ENCODE data around the gene PIGN. TPM values are rescaled to one million over a fixed set of nuclear protein-coding genes. Genes with fewer than 3 reads are reported as not detected.
"Not testable (repeated sequence)": the region's sequence is repeated elsewhere in the genome, so short reads cannot be mapped to it uniquely, and the experiment has no call there.

Gene PIGN
- total RNA-seq, 1 experiment from 2014 or later = 29.5 TPM

DNA sequence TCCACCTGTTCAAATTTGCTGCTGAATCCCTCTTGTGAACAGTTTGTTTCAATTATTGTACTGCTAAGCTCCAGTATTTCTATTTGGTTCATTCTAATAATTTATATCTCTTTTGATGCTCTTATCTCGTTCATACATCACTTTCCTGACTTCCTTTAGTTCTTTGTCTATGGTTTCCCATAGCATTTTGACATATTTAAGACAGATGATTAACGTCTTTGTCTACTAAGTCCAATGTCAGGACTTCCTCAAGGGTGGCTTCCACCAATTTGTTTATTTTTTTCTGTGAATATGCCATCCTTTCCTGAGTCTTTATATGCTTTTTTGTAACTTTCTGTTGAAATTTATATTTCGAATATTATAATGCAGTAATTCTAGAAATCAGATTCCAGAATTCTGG lies 9.6 kb downstream of the PIGN start:
- H3K36me3 Mint-ChIP-seq (ENCODE audit: insufficient read depth, unreplicated experiment) = no peaks in the 10 kb centered on the region
- TF ChIP-seq, protein P1, sequence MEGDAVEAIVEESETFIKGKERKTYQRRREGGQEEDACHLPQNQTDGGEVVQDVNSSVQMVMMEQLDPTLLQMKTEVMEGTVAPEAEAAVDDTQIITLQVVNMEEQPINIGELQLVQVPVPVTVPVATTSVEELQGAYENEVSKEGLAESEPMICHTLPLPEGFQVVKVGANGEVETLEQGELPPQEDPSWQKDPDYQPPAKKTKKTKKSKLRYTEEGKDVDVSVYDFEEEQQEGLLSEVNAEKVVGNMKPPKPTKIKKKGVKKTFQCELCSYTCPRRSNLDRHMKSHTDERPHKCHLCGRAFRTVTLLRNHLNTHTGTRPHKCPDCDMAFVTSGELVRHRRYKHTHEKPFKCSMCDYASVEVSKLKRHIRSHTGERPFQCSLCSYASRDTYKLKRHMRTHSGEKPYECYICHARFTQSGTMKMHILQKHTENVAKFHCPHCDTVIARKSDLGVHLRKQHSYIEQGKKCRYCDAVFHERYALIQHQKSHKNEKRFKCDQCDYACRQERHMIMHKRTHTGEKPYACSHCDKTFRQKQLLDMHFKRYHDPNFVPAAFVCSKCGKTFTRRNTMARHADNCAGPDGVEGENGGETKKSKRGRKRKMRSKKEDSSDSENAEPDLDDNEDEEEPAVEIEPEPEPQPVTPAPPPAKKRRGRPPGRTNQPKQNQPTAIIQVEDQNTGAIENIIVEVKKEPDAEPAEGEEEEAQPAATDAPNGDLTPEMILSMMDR (IDR thresholded peaks at IDR 0.05; ENCODE audit: unreplicated experiment) = no peak
- H3K27ac Mint-ChIP-seq (ENCODE audit: low read depth, unreplicated experiment) = no peak overlapping the region
- H3K4me3 Mint-ChIP-seq (ENCODE audit: unreplicated experiment) = no peak overlapping the region
- H3K4me1 Mint-ChIP-seq (ENCODE audit: insufficient read depth, unreplicated experiment) = peaks cover 6% of the 10 kb centered on the region
- ChIA-PET CTCF (interaction anchor here (0.5 to 0.7 kb wide), 6 partner anchors 23 to 788 kb away, joined by 3 to 5 read pairs (median 4); no protein-coding TSS in a partner anchor), POLR2A (interaction anchor here (0.6 kb wide), 1 partner anchor 9 kb away, joined by 3 read pairs; no protein-coding TSS in a partner anchor)
- BruUV-seq (replicated peaks) = no TSS peak
- DNase-seq (ENCODE audit: unreplicated experiment) = no peak
- no peaks in the 10 kb centered on the region for H3K27me3 Mint-ChIP-seq (ENCODE audit: insufficient read depth, unreplicated experiment)
- H3K9me3 Mint-ChIP-seq (ENCODE audit: unreplicated experiment) = no peaks in the 10 kb centered on the region
- intact Hi-C loops (cut with micrococcal nuclease) = no loop called here

DNA sequence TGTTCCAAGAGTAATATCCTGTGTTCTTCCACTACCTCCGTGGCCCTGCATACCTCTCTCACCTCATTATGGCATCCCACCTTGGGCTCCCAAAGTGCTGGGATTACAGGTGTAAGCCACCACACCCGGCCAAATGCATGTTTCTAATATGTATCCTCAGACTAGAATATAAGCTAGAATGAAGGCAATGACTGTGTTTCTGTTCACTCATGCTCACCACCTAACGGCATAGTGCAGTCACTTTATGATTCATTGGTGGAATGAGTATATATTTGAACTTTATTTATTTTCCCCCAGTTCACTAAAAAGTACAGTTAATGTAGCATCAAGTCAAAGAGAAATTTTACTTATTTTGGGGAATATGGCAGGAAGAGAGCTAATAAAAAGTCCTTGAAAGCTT lies 11.3 kb downstream of the PIGN start:
- TF ChIP-seq, protein P1 (IDR thresholded peaks at IDR 0.05; ENCODE audit: unreplicated experiment) = no peak
- POLR2A ChIA-PET = interaction anchor here (1.1 kb wide), 1 partner anchor 12 kb away, joined by 5 read pairs; the partner anchor contains the start of genes PIGN and RELCH
- no peaks in the 10 kb centered on the region for H3K9me3 Mint-ChIP-seq (ENCODE audit: unreplicated experiment)
- no TSS peak for BruUV-seq (replicated peaks)
- intact Hi-C loops (cut with micrococcal nuclease) = no loop called here
- H3K27me3 Mint-ChIP-seq (ENCODE audit: insufficient read depth, unreplicated experiment) = no peaks in the 10 kb centered on the region
- CTCF ChIA-PET = interaction anchor here (0.6 to 2.3 kb wide), 4 partner anchors 8 to 272 kb away, joined by 3 to 12 read pairs (median 6); no protein-coding TSS in a partner anchor
- DNase-seq (ENCODE audit: unreplicated experiment) = no peak
- H3K27ac Mint-ChIP-seq (ENCODE audit: low read depth, unreplicated experiment) = no peak overlapping the region
- peaks cover 6% of the 10 kb centered on the region for H3K4me1 Mint-ChIP-seq (ENCODE audit: insufficient read depth, unreplicated experiment)
- H3K4me3 Mint-ChIP-seq (ENCODE audit: unreplicated experiment) = no peak overlapping the region
- H3K36me3 Mint-ChIP-seq (ENCODE audit: insufficient read depth, unreplicated experiment) = no peaks in the 10 kb centered on the region

DNA sequence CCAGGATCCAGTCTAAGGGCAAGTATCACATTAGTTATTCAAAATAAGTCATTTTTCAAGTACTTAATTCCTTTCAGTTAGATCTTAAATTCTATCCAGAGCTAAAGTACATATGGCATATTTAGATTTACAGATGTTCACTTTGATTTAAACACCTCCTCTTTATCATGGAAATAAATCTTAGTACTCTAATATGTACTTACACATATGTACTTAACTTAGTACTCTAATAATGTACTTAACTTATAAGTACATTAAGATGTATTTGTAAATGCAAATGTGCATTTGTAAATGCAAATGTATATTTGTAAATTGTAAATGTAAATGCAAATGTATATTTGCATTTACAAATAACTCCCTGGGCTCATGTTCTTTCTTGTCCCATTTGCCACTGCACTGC lies 14.6 kb downstream of the PIGN start:
- H3K27me3 Mint-ChIP-seq (ENCODE audit: insufficient read depth, unreplicated experiment) = no peaks in the 10 kb centered on the region
- H3K9me3 Mint-ChIP-seq (ENCODE audit: unreplicated experiment) = no peaks in the 10 kb centered on the region
- TF ChIP-seq, protein P1 (IDR thresholded peaks at IDR 0.05; ENCODE audit: unreplicated experiment) = no peak
- CTCF ChIA-PET = no interaction called here
- POLR2A ChIA-PET = no interaction called here
- BruUV-seq (replicated peaks) = no TSS peak
- no peak overlapping the region for H3K4me3 Mint-ChIP-seq (ENCODE audit: unreplicated experiment)
- H3K27ac Mint-ChIP-seq (ENCODE audit: low read depth, unreplicated experiment) = no peak overlapping the region
- intact Hi-C loops (cut with micrococcal nuclease) = no loop called here
- DNase-seq (ENCODE audit: unreplicated experiment) = no peak
- H3K4me1 Mint-ChIP-seq (ENCODE audit: insufficient read depth, unreplicated experiment) = peaks cover 12% of the 10 kb centered on the region
- H3K36me3 Mint-ChIP-seq (ENCODE audit: insufficient read depth, unreplicated experiment) = no peaks in the 10 kb centered on the region

DNA sequence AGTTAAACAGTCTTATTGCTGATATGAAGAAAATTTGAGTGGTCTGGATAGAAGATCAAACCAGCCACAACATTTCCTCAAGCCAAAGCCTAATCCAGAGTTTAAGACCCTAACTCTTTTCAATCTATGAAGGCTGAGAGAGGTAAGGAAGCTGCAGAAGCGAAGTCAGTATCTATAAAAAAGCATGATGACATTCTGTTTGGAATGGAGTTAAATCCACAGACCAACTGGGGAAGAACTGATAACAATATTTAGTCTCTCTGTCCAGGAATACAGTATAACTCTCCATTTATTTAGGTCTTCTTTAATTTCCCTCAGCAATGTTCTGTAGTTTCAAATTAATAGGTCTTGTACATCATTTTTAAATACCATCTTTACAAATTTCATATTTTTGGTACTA lies 16.0 kb downstream of the PIGN start:
- no peak for DNase-seq (ENCODE audit: unreplicated experiment)
- CTCF ChIA-PET = interaction anchor here (0.6 kb wide), 1 partner anchor 592 kb away, joined by 3 read pairs; no protein-coding TSS in a partner anchor
- Mint-ChIP-seq H3K36me3 (ENCODE audit: insufficient read depth, unreplicated experiment) (no peaks in the 10 kb centered on the region), H3K4me1 (ENCODE audit: insufficient read depth, unreplicated experiment) (peaks cover 15% of the 10 kb centered on the region), H3K9me3 (ENCODE audit: unreplicated experiment) (no peaks in the 10 kb centered on the region), H3K27ac (ENCODE audit: low read depth, unreplicated experiment) (no peak overlapping the region), H3K27me3 (ENCODE audit: insufficient read depth, unreplicated experiment) (no peaks in the 10 kb centered on the region), H3K4me3 (ENCODE audit: unreplicated experiment) (no peak overlapping the region)
- BruUV-seq (replicated peaks) = no TSS peak
- TF ChIP-seq, protein P1 (IDR thresholded peaks at IDR 0.05; ENCODE audit: unreplicated experiment) = no peak
- POLR2A ChIA-PET = interaction anchor here (0.7 kb wide), 1 partner anchor 13 kb away, joined by 3 read pairs; no protein-coding TSS in a partner anchor
- intact Hi-C loops (cut with micrococcal nuclease) = no loop called here

DNA sequence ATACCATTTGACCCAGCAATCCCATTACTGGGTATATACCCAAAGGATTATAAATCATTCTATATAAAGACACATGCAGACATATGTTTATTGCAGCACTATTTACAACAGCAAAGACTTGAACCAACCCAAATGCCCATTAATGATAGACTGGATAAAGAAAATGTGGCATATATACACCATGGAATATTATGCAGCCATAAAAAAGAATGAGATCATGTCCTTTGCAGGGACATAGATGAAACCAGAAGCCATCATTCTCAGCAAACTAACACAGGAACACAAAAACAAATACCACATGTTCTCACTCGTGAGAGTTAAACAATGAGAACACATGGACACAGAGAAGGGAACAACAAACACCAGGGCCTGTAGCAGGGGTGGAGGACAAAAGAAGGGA lies 20.3 kb downstream of the PIGN start:
- CTCF ChIA-PET = interaction anchor here (1.4 kb wide), 1 partner anchor 17 kb away, joined by 3 read pairs; no protein-coding TSS in a partner anchor
- POLR2A ChIA-PET; H3K27ac Mint-ChIP-seq (ENCODE audit: low read depth, unreplicated experiment); H3K27me3 Mint-ChIP-seq (ENCODE audit: insufficient read depth, unreplicated experiment); H3K9me3 Mint-ChIP-seq (ENCODE audit: unreplicated experiment); H3K36me3 Mint-ChIP-seq (ENCODE audit: insufficient read depth, unreplicated experiment); DNase-seq (ENCODE audit: unreplicated experiment); H3K4me3 Mint-ChIP-seq (ENCODE audit: unreplicated experiment); BruUV-seq (replicated peaks); intact Hi-C loops (cut with micrococcal nuclease): not testable (repeated sequence)
- peaks cover 16% of the 10 kb centered on the region for H3K4me1 Mint-ChIP-seq (ENCODE audit: insufficient read depth, unreplicated experiment)

Data from MCF 10A (cell line).